ENCODE data around the gene SCD5.

SCD5 gene

GRCh38 chr4:82584931-82585330 lies 213.7 kb downstream of the SCD5 start:
- no peak for DNase-seq

- DNase-seq: no peak
Measured at GRCh38 chr4:82583897-82584587, 214.6 kb downstream of the SCD5 start.

GRCh38 chr4:82579932-82580331 lies 218.7 kb downstream of the SCD5 start:
- DNase-seq: no peak

Data from NCI-H774 (cell line).